ENCODE results near the gene MTMR10.

DNA sequence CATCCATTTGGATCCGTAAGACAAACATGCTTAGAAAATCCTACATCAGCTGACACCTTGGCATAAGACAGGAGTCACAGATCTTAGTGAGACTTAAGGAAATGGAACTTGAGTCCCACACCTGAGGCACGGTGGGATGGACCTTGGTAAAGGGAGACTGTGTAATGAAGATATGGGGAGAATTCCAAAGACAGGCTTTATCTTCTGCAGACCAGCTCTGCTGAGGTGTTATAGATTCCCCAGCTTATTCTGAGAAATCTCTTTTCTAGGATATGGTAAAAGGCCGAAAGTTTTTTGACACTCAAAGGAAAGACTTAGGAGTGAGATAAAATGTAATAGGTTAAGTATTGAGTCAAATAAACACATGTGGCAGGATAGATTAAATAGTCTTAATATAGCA, 8.3 kb upstream of the MTMR10 start:
- TF ChIP-seq, protein P1, sequence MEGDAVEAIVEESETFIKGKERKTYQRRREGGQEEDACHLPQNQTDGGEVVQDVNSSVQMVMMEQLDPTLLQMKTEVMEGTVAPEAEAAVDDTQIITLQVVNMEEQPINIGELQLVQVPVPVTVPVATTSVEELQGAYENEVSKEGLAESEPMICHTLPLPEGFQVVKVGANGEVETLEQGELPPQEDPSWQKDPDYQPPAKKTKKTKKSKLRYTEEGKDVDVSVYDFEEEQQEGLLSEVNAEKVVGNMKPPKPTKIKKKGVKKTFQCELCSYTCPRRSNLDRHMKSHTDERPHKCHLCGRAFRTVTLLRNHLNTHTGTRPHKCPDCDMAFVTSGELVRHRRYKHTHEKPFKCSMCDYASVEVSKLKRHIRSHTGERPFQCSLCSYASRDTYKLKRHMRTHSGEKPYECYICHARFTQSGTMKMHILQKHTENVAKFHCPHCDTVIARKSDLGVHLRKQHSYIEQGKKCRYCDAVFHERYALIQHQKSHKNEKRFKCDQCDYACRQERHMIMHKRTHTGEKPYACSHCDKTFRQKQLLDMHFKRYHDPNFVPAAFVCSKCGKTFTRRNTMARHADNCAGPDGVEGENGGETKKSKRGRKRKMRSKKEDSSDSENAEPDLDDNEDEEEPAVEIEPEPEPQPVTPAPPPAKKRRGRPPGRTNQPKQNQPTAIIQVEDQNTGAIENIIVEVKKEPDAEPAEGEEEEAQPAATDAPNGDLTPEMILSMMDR (IDR thresholded peaks at IDR 0.05) = no peak
- no peak for TF ChIP-seq POLR2A (IDR thresholded peaks at IDR 0.05)
